HEK293 (cell line): ENCODE data around the gene OR1L8.

ENCODE experiments used
- HOXC10 ChIP-seq: sonication (generic); formaldehyde crosslinking; IDR thresholded peaks from 2 replicates; pipeline ENCODE4 v1.8.1; 2023; ENCODE audit warnings: mild to moderate bottlenecking, missing genetic modification reagents
- ZNF398 ChIP-seq: fragments of 450-650 bp; formaldehyde crosslinking; IDR thresholded peaks from 2 replicates; pipeline ENCODE4 v1.5.1; 2017; ENCODE audit warnings: missing biosample characterization, missing genetic modification characterization

The OR1L8 gene

GRCh38 chr9:122518226-122518625 lies 65.0 kb downstream of the OR1L8 start (continued):
- TF ChIP-seq ZNF398 (tag by site-specific recombination) (no peak), HOXC10 (CRISPR knock-in tag) (no peak)
